Upper lobe of right lung (tissue), 1 donor: ENCODE data around the gene TMEM203. TPM values are rescaled to one million over a fixed set of nuclear protein-coding genes. Genes with fewer than 3 reads are reported as not detected.
A peak's percentile ranks its signal among the peaks of the same experiment; 100 is the strongest.

Experiments used
- ATAC-seq: fragments of 200-7000 bp; cut with Tn5 transposase; one replicate; pipeline ENCODE4 v1.9.1; 2020; ENCODE audit warnings: mild to moderate bottlenecking, moderate library complexity
- DNase-seq: peaks from one replicate; pipeline ENCODE4 v3.0.0-alpha.2; 2020
- H3K27ac ChIP-seq: fragments of 200-600 bp; one replicate; pipeline ENCODE4 v1.8.0; 2022
- H3K27me3 ChIP-seq: fragments of 200-600 bp; one replicate; pipeline ENCODE4 v1.8.0; 2022; ENCODE audit warnings: mild to moderate bottlenecking
- H3K36me3 ChIP-seq: fragments of 200-600 bp; one replicate; pipeline ENCODE4 v1.8.0; 2022
- H3K4me1 ChIP-seq: fragments of 200-600 bp; one replicate; pipeline ENCODE4 v1.8.0; 2022
- H3K4me3 ChIP-seq: fragments of 200-600 bp; one replicate; pipeline ENCODE4 v1.8.0; 2022; ENCODE audit warnings: mild to moderate bottlenecking
- H3K9me3 ChIP-seq: fragments of 200-600 bp; one replicate; pipeline ENCODE4 v1.8.0; 2022
- CTCF ChIP-seq: fragments of 200-600 bp; IDR thresholded peaks from one replicate; pipeline ENCODE4 v1.8.0; 2022; ENCODE audit warnings: antibody characterized with exemption
- intact Hi-C: fragments of 100-400 bp; cut with DNase I; formaldehyde crosslinking; loops from one replicate; pipeline ENCODE4 v1.11.0; 2022
- total RNA-seq: library from RNA; stranded (reverse); fragmentation: NEBNext Ultra II Directional; extraction: Animal tissue kit (Norgen Biotek cat#: 25700); gene quantifications from one replicate; pipeline ENCODE4 v1.2.1, GENCODE V29; 2021
- donor health status: DM: no; HTN: yes; CAD: no; lungs with severe emphysema.

Gene TMEM203
- total RNA-seq, 1 donor from 2014 or later, result 28.7 TPM

DNA sequence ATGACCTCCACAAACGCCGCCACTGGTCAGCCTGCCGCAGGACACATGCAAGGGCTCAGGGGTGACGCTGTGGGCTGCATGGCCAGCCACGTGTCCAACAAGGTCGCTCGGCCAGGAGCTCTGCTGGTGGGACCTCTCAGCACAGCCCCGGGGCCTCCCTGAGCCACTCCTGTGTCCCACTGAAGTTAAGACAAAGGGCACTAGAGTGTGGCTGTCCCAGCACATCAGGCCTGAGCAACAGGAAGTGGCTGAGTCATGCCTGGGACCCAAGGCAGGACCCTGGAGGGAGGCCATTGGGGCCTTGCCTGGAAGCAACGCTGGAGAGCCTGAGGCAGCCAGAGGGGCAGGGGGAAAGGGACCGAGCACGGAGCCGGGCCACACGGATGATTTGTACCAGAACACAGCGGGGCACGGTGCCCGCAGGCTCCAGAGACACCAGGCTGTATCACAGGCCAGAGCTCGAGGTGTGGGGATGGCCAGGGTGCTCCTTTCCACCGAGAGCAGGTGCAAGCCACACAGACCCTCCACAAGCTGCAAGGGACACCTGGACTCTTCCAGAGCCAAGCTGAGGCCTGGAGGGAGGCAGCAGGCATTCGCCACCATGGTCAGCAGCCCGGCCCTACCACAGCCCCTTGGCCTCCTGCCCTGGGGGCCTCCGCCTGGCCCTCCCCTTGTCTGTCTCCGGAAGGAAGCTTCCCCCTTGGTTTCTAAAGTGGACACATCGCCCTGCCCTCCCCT is 27.1 kb downstream of the TMEM203 start:
- Histone ChIP-seq H3K4me3 (no peak overlapping the region), H3K4me1 (no peaks in the 10 kb centered on the region), H3K36me3 (peaks cover 53% of the 10 kb centered on the region), H3K9me3 (no peaks in the 10 kb centered on the region), H3K27ac (no peak overlapping the region), H3K27me3 (no peaks in the 10 kb centered on the region)
- no peak for ATAC-seq
- intact Hi-C loops, result no loop called here
- no peak for TF ChIP-seq CTCF
- DNase-seq, result no peak

DNA sequence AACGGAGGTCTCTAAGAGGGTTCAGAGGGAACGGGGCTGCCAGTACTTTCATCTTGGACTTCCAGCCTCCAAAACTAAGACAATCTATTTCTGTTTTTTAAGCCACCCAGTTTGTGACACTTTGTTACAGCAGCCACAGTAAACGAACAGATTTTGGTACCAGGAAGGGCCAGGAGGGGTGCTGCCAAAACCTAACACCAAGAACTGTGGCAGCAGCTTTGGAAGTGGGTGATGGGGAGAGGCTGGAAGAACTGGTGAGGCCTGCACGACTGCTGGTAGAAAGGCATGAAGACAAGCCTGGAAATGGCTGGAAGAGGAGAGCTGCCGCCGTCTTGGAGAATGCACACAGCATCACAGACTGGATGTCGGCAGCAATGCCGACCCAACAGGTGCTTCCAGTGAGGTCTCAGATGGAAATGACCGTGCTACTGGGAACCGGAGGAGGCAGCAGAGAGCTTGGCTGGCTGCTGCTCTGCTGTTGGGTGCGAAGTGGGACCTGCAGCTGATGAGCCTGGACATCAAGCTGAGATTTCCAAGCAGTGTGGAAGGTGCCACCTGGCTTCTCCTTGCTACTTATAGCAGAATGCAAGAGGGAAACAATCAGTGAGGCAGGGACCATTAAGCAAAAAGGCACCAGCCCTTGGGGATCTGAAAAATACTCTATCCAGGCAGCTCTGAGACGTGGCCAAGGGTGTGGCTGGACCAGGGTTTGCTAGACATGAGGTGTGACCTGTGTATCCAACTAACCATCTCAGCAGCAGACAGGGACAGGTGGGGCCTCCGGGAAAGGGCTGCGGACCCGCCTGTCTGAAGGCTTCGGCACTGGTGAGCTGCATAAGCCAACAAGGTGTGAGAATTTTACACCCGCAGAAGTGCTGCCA is 28.9 kb downstream of the TMEM203 start:
- Histone ChIP-seq H3K36me3 (peaks cover 36% of the 10 kb centered on the region), H3K4me1 (no peaks in the 10 kb centered on the region), H3K27ac (no peak overlapping the region), H3K27me3 (peaks cover 15% of the 10 kb centered on the region), H3K9me3 (no peaks in the 10 kb centered on the region), H3K4me3 (no peak overlapping the region)
- intact Hi-C loops, result no loop called here
- TF ChIP-seq CTCF, result peak; percentile 43
- peak; percentile 35 for ATAC-seq
- DNase-seq, result no peak

DNA sequence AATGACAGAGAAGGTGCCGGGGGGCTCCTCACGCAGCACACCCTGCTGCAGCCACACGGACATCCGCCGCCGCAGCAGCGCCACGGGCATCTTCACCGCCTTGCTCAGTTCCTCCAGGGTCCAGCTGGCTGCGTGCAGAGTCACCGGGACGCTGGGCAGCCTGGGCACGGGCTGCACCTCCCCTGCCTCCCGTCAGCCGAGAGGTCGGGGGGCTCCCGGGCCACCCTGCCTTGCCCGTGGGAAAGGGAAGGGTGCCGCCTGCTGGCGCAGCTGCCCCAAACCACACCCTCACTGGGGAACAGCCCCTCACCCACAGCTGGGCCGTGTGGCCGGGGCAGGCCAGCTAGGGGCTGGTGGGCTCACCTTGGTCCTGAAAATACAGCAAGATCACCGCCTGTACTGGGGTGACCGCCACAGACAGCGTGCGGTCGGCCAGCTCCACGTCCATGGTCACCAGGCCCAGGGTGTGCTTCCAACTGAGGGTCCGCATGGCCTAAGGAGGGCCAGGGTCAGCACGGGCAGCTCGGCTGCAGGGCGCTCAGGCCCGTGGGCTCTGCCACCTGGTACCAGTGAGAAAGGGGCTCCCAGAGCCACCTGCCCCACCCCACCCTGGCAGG is 30.0 kb downstream of the TMEM203 start:
- ATAC-seq (no peak), DNase-seq (no peak)
- Histone ChIP-seq H3K4me3 (no peak overlapping the region), H3K9me3 (no peaks in the 10 kb centered on the region), H3K4me1 (no peaks in the 10 kb centered on the region), H3K36me3 (peaks cover 26% of the 10 kb centered on the region), H3K27ac (no peak overlapping the region), H3K27me3 (peaks cover 24% of the 10 kb centered on the region)
- no peak for TF ChIP-seq CTCF
- intact Hi-C loops, result no loop called here

DNA sequence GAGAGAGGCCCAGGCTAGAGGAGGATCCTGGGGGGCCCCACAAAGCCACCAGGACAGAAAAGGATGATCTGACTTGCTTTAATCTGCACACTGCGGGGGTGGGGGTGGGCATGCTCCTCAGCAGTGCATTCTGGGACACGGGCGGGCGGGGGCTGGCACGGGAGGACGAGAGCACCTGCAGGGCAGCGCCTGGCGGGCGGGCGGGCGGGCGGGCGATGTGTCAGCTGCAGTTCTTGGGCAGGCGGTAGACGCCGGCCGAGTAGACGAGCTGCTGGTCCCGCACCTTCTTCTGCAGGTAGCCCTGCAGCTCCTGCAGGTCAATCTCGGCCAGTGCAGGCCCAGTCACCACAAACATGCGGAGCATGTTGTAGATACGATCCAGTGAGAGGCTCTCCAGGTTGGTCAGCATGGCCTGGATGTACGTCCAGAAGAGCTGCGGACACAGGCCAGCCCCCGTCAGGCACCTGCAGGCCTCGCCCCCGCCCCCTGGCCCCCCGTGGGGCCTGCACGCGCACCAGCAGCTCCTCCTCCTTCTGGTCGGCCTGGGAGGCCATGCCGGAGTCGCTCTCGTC is 30.6 kb downstream of the TMEM203 start:
- peak; percentile 4 for ATAC-seq
- Histone ChIP-seq H3K36me3 (peaks cover 19% of the 10 kb centered on the region), H3K9me3 (no peaks in the 10 kb centered on the region)

More for the DNA sequence above, 30.6 kb downstream of the TMEM203 start:
- Histone ChIP-seq H3K4me3 (no peak overlapping the region), H3K4me1 (no peaks in the 10 kb centered on the region), H3K27me3 (peaks cover 31% of the 10 kb centered on the region), H3K27ac (no peak overlapping the region)
- intact Hi-C loops, result no loop called here
- DNase-seq, result no peak
- no peak for TF ChIP-seq CTCF
